ENCODE measurements around the gene NRCAM.

The NRCAM gene

GRCh38 chr7:108322925-108323832 lies 133.1 kb downstream of the NRCAM start:
- DNase-seq (ENCODE audit: low read depth), result no peak
- no peak for TF ChIP-seq CTCF (conservative IDR thresholded peaks at IDR 0.05; ENCODE audit: low read depth, low read length)
- no peak overlapping the region for H3K4me3 ChIP-seq (ENCODE audit: low read length)

- no peak overlapping the region for H3K4me3 ChIP-seq (ENCODE audit: low read length)
- no peak for TF ChIP-seq CTCF (conservative IDR thresholded peaks at IDR 0.05; ENCODE audit: low read depth, low read length)
- DNase-seq (ENCODE audit: low read depth), result no peak
Observed at GRCh38 chr7:108322046-108322445, 134.2 kb downstream of the NRCAM start.

- TF ChIP-seq CTCF (conservative IDR thresholded peaks at IDR 0.05; ENCODE audit: low read depth, low read length), result no peak
- H3K4me3 ChIP-seq (ENCODE audit: low read length), result no peak overlapping the region
- DNase-seq (ENCODE audit: low read depth), result no peak
Observed at GRCh38 chr7:108321359-108321758, 134.9 kb downstream of the NRCAM start.

- no peak overlapping the region for H3K4me3 ChIP-seq (ENCODE audit: low read length)
- no peak for TF ChIP-seq CTCF (conservative IDR thresholded peaks at IDR 0.05; ENCODE audit: low read depth, low read length)
- no peak for DNase-seq (ENCODE audit: low read depth)
Observed at GRCh38 chr7:108316708-108317107, 139.5 kb downstream of the NRCAM start.

- H3K4me3 ChIP-seq (ENCODE audit: low read length), result no peak overlapping the region
- DNase-seq (ENCODE audit: low read depth), result no peak
Observed at GRCh38 chr7:108314551-108314950, 141.7 kb downstream of the NRCAM start.

GRCh38 chr7:108314049-108314448 lies 142.2 kb downstream of the NRCAM start:
- no peak for DNase-seq (ENCODE audit: low read depth)
- H3K4me3 ChIP-seq (ENCODE audit: low read length), result no peak overlapping the region
- TF ChIP-seq CTCF (conservative IDR thresholded peaks at IDR 0.05; ENCODE audit: low read depth, low read length), result no peak

More at GRCh38 chr7:108314551-108314950, 141.7 kb downstream of the NRCAM start:
- TF ChIP-seq CTCF (conservative IDR thresholded peaks at IDR 0.05; ENCODE audit: low read depth, low read length), result no peak

GRCh38 chr7:108313086-108313485 lies 143.2 kb downstream of the NRCAM start:
- DNase-seq (ENCODE audit: low read depth), result no peak
- TF ChIP-seq CTCF (conservative IDR thresholded peaks at IDR 0.05; ENCODE audit: low read depth, low read length), result no peak

More at GRCh38 chr7:108313086-108313485, 143.2 kb downstream of the NRCAM start:
- H3K4me3 ChIP-seq (ENCODE audit: low read length), result no peak overlapping the region

All from retinal pigment epithelial cell (primary cell).